ENCODE results near the gene TTLL7. TPM values are rescaled to one million over a fixed set of nuclear protein-coding genes. Genes with fewer than 3 reads are reported as not detected.

Gene TTLL7
- total and polyA plus RNA-seq, 10 donors = 0.59 to 4.8 (median 3.0) TPM

DNA sequence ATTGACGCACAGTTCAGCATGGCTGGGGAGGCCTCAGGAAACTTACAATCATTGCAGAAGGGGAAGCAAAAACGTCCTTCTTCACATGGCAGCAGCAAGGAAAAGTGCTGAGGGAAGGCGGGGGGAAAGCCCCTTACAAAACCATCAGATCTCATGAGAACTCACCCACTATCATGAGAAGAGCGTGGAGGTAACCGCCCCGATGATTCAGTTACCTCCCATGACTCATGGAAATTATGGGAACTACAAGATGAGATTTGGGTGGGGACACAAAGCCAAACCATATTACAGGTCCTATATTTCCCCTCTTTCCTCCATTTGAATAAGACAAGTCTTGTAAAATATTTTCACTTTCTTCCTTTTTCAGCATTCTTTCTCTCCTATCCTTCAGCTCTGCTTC is 7.7 kb upstream of the TTLL7 start:
- Histone ChIP-seq H3K36me3 (no peaks in the 10 kb centered on the region), H3K27me3 (replicated peaks in 1 of 7) (peaks cover 0 to 21% (median 0%) of the 10 kb centered on the region in 7 donors), H3K27ac (no peak overlapping the region), H3K4me3 (no peak overlapping the region), H3K4me1 (no peaks in the 10 kb centered on the region), H3K9me3 (no peaks in the 10 kb centered on the region)
- TF ChIP-seq, protein P1, sequence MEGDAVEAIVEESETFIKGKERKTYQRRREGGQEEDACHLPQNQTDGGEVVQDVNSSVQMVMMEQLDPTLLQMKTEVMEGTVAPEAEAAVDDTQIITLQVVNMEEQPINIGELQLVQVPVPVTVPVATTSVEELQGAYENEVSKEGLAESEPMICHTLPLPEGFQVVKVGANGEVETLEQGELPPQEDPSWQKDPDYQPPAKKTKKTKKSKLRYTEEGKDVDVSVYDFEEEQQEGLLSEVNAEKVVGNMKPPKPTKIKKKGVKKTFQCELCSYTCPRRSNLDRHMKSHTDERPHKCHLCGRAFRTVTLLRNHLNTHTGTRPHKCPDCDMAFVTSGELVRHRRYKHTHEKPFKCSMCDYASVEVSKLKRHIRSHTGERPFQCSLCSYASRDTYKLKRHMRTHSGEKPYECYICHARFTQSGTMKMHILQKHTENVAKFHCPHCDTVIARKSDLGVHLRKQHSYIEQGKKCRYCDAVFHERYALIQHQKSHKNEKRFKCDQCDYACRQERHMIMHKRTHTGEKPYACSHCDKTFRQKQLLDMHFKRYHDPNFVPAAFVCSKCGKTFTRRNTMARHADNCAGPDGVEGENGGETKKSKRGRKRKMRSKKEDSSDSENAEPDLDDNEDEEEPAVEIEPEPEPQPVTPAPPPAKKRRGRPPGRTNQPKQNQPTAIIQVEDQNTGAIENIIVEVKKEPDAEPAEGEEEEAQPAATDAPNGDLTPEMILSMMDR (IDR thresholded peaks at IDR 0.05 in 8 of 11, conservative IDR thresholded peaks at IDR 0.05 in 3 of 11) = no peak
- no peak for TF ChIP-seq POLR2A (IDR thresholded peaks at IDR 0.05)
- intact Hi-C loops (cut with DNase I; ENCODE audit: low total_unique reads) = no loop called here
- WGBS, 5 donors = 64 to 81% (median 77%) methylated on average over 6 of the region's 6 CpGs
- no peak for DNase-seq

DNA sequence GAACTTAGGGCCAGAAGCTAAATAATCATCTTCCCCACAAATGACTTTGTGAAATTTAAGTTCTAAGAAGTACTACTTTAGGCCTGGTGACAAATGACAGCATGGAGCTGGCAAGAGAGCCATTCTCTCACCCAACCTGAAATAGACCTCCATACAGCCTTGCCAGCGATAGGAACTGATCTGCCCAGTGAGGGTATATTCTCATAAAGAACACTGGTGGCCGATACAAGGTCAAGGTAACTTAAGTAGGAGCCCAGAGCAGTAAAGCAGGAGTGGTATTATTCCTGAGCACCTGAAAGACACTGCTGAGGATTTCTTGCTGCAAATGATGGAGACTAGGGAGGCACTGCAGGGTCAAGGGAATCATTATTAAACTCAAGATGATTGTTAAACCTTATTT is 2.6 kb upstream of the TTLL7 start:
- Histone ChIP-seq H3K27me3 (replicated peaks in 1 of 7) (peaks cover 0 to 58% (median 18%) of the 10 kb centered on the region in 7 donors), H3K4me3 (no peak overlapping the region), H3K27ac (no peak overlapping the region), H3K36me3 (no peaks in the 10 kb centered on the region), H3K9me3 (no peaks in the 10 kb centered on the region), H3K4me1 (peaks cover 0 to 19% (median 14%) of the 10 kb centered on the region in 6 donors)
- TF ChIP-seq POLR2AphosphoS5 (IDR thresholded peaks at IDR 0.05) (no peak), POLR2A (IDR thresholded peaks at IDR 0.05) (no peak)
- TF ChIP-seq, protein P1 (IDR thresholded peaks at IDR 0.05 in 8 of 11, conservative IDR thresholded peaks at IDR 0.05 in 3 of 11) = no peak
- DNase-seq = no peak
- intact Hi-C loops (cut with DNase I; ENCODE audit: low total_unique reads) = no loop called here
- 75 to 100% (median 92%) methylated on average over 2 of the region's 2 CpGs for WGBS, 5 donors

DNA sequence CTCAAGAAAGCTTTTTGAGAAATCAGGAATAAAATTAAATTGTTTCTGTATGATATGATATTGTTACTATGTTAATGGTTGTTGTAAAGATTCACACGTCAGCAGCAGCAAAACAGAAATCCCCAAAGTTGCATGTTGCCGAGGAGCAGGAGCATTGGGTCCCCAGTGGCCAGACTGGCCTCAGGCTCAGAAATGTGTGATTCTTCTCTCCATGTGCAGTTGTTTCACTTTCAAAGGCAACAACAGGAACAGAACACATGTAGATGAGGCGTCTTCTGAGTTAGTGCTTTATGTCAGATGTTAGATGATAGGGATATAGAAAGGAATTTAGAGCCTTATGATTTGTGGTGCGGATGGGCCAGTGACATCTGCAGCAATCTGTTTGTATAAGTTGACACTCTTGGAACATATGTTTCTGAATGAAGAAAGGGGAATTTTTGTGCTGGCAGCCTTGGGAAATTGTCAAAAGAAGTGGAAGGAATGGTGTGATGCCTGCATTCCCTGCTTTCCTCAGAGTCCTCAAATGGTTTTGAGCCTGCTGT is 2.1 kb upstream of the TTLL7 start:
- Histone ChIP-seq H3K27ac (no peak overlapping the region), H3K9me3 (no peaks in the 10 kb centered on the region), H3K4me3 (no peak overlapping the region), H3K36me3 (no peaks in the 10 kb centered on the region), H3K27me3 (replicated peaks in 1 of 7) (peaks cover 0 to 60% (median 18%) of the 10 kb centered on the region in 7 donors), H3K4me1 (peaks cover 0 to 19% (median 14%) of the 10 kb centered on the region in 6 donors)
- DNase-seq = no peak
- no peak for TF ChIP-seq POLR2A (IDR thresholded peaks at IDR 0.05)
- TF ChIP-seq, protein P1 (IDR thresholded peaks at IDR 0.05 in 8 of 11, conservative IDR thresholded peaks at IDR 0.05 in 3 of 11) = no peak
- no peak for TF ChIP-seq POLR2AphosphoS5 (IDR thresholded peaks at IDR 0.05)
- intact Hi-C loops (cut with DNase I; ENCODE audit: low total_unique reads) = no loop called here
- WGBS, 5 donors = 81 to 91% (median 86%) methylated on average over 4 of the region's 4 CpGs

DNA sequence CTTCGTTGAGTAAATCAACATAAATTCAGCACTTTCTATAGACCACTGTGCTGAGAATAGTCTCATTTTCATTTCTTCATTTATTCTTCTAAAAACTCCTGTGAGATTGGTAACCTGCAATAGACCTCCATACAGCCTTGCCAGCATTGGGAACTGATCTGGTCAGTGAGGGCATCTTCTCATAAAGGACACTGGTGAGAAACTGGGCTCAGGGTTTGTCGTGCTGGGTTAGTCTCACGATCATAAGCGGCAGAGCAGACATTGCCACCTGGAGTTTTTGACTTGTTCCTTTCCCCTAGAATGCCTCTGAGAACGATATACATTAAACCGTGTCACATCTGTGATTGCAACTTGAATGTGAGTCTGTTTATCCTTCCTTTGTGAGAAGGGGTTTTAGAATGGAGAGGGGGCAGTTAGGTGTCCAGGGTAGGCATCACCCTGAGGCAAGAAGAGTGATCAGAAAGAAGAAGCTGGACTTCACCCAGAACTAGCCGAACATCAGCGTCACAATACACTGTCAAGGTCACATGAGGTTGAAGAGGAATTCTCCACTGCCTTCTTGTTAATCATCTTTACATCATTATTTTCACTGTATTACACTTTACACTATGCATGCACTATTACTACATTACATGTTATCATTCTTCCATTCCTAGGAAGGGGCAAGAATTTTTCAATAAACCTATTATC is 1.4 kb upstream of the TTLL7 start:
- H3K4me1 ChIP-seq = peaks cover 0 to 19% (median 14%) of the 10 kb centered on the region in 6 donors
- WGBS, 5 donors = 84 to 91% (median 89%) methylated on average over 8 of the region's 8 CpGs
- TF ChIP-seq, protein P1 (IDR thresholded peaks at IDR 0.05 in 8 of 11, conservative IDR thresholded peaks at IDR 0.05 in 3 of 11) = no peak
- TF ChIP-seq POLR2AphosphoS5 (IDR thresholded peaks at IDR 0.05) = no peak
- TF ChIP-seq POLR2A (IDR thresholded peaks at IDR 0.05) = no peak
- H3K9me3 ChIP-seq = no peaks in the 10 kb centered on the region
- no peak overlapping the region for H3K4me3 ChIP-seq
- H3K27ac ChIP-seq = no peak overlapping the region
- peaks cover 0 to 64% (median 18%) of the 10 kb centered on the region in 7 donors for H3K27me3 ChIP-seq (replicated peaks in 1 of 7)
- no peak for DNase-seq
- intact Hi-C loops (cut with DNase I; ENCODE audit: low total_unique reads) = no loop called here
- H3K36me3 ChIP-seq = no peaks in the 10 kb centered on the region
